SK-N-MC (cell line): ENCODE data around the gene S100A2.
"Not testable (repeated sequence)": the region's sequence is repeated elsewhere in the genome, so short reads cannot be mapped to it uniquely, and the experiment has no call there.

Experiments used
- DNase-seq: peaks from one replicate; pipeline ENCODE4 v3.0.0-alpha.2; 2011; ENCODE audit warnings: low read depth, low spot score
- H3K27ac ChIP-seq: fragments of 200-600 bp; sonication (generic); 2 replicates; pipeline ENCODE4 v1.5.1; 2016; ENCODE audit warnings: mixed run types
- H3K36me3 ChIP-seq: fragments of 200-600 bp; sonication (generic); 2 replicates; pipeline ENCODE4 v1.6.1; 2017; ENCODE audit warnings: antibody characterized with exemption, low read length, mixed read lengths; ENCODE audit not compliant: insufficient read depth
- H3K4me3 ChIP-seq: fragments of 200-600 bp; sonication (generic); 2 replicates; pipeline ENCODE4 v1.5.1; 2016
- H3K9ac ChIP-seq: fragments of 200-600 bp; sonication (generic); 2 replicates; pipeline ENCODE4 v1.8.0; 2017; ENCODE audit warnings: mixed run types, mixed read lengths; ENCODE audit not compliant: insufficient read length
- H3K9me3 ChIP-seq: fragments of 200-600 bp; sonication (generic); 2 replicates; pipeline ENCODE4 v1.6.1; 2017; ENCODE audit warnings: low read depth, mild to moderate bottlenecking, antibody characterized with exemption, low read length, moderate library complexity, mixed read lengths
- EZH2 ChIP-seq: fragments of 200-600 bp; sonication (generic); IDR thresholded peaks from one replicate; pipeline ENCODE4 v1.6.1; 2017; ENCODE audit warnings: antibody characterized with exemption
- FOXP2 ChIP-seq: optimal IDR thresholded peaks from 2 replicates; pipeline ENCODE3; 2011; ENCODE audit warnings: mild to moderate bottlenecking, moderate library complexity; ENCODE audit not compliant: insufficient read depth; ENCODE audit errors: extremely low read length, control extremely low read depth
- POLR2AphosphoS5 ChIP-seq: IDR thresholded peaks from 2 replicates; pipeline ENCODE4 v1.6.1; 2012; ENCODE audit warnings: mild to moderate bottlenecking, low read depth, low read length, borderline replicate concordance

S100A2 gene

DNA sequence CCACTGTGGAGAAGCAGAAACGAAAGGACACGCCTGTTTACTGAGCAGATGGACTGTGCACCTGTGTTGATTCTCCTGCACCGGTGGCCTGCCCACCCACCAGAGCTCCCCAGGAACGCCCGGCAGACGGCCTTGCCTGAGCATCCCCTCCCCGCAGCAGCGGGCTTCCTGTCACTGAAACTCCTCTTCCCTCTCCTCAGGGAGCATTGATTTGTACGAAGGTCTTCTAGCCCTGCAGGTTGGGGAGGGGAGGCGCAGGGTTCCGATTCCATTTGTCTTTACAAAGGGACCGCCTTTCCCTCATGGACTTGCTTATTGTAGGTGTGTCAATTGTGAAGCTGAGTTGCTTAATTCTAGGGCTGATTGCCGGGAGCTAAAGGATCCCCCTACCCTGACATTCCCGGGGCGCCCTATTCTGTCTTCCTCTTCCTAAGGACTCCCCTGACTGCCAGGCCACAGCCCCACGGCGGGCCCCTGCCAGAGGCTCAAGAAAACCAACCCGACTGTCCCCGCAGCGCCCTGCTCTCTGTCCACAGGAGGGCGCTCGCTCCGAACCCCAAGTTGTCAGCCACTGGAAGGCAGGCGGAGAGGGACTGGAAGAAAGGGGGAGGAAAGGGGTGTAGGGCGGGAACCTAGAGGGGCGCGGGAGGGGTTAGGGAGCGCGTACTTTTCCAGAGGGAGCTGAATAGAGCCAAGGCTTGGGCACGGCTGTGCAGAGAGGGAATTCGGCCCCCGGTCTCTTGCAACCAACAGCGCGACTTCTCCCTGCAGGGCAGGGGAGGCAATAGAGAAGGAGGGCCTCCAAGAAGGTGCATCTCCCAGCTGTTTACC is 32.7 kb downstream of the S100A2 start:
- Histone ChIP-seq H3K9ac (no peak overlapping the region), H3K36me3 (no peaks in the 10 kb centered on the region), H3K9me3 (no peaks in the 10 kb centered on the region), H3K4me3 (no peak overlapping the region), H3K27ac (no peak overlapping the region)
- TF ChIP-seq FOXP2 (no peak), POLR2AphosphoS5 (no peak), EZH2 (no peak)
- no peak for DNase-seq

DNA sequence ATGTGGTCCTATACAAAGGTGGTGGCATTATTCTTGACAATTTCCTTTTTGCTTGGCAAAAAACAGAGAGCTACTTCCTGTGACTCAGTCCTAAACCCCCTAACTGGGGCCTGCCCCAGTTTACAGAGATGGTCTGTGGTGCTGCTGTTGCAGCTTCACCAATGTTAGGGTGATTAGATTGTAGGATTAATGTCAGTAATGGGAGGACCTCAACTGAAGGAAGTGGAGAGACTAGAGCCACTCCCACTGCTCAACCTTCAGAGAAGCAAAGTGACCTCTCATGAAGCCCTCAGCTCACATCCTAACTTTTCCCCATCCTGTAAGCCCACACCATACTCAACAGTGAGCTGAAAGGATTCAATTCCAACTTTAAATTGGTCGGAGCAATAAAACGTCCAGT is 33.5 kb downstream of the S100A2 start:
- no peak overlapping the region for H3K27ac ChIP-seq
- no peak overlapping the region for H3K9ac ChIP-seq
- no peak for TF ChIP-seq EZH2
- no peak for TF ChIP-seq FOXP2
- no peak for TF ChIP-seq POLR2AphosphoS5
- no peaks in the 10 kb centered on the region for H3K36me3 ChIP-seq
- DNase-seq, result no peak
- H3K4me3 ChIP-seq, result no peak overlapping the region
- H3K9me3 ChIP-seq, result no peaks in the 10 kb centered on the region

DNA sequence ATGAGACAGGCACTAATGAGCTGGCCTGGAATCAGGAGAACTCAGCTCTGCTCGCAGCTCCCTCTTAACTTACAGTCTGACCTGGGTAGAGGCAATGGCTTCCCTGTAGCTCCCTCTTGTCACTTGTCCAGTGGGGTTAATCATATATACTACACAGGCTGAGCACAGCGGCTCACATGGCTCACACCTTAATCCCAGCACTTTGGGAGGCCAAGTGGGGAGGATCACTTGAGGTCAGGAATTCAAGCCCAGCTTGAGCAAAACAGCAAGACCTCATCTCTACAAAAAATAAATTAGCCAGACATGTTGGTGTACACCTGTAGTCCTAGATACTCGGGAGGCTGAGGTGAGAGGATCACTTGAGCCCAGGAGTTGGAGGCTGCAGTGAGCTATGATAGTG is 34.0 kb downstream of the S100A2 start:
- Histone ChIP-seq H3K9me3 (no peaks in the 10 kb centered on the region), H3K9ac (no peak overlapping the region), H3K36me3 (no peaks in the 10 kb centered on the region), H3K4me3 (no peak overlapping the region), H3K27ac (no peak overlapping the region)
- no peak for DNase-seq
- TF ChIP-seq FOXP2 (no peak), EZH2 (no peak), POLR2AphosphoS5 (no peak)

DNA sequence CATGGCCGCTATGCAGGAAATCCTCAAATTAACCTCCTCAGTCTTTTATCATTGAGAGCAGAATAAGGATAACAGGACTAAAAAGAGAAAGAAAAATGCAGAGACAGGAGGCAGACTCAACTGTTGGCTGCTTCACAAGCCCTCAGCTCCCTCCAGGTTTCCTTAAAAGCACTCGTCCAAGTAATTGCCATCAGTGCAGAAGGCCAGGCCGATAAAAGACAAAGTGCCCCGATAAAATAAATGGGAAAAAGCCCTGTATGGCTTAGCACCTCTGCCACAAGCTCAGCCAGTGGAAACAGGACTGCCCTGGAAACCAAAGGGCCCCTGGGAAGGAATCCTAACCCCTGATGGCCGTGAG is 38.0 kb downstream of the S100A2 start:
- H3K9ac ChIP-seq, result no peak overlapping the region
- TF ChIP-seq EZH2, result no peak
- no peak for TF ChIP-seq POLR2AphosphoS5
- TF ChIP-seq FOXP2, result no peak
- DNase-seq, result no peak
- H3K27ac ChIP-seq, result no peak overlapping the region
- no peaks in the 10 kb centered on the region for H3K36me3 ChIP-seq
- no peak overlapping the region for H3K4me3 ChIP-seq
- H3K9me3 ChIP-seq, result no peaks in the 10 kb centered on the region

DNA sequence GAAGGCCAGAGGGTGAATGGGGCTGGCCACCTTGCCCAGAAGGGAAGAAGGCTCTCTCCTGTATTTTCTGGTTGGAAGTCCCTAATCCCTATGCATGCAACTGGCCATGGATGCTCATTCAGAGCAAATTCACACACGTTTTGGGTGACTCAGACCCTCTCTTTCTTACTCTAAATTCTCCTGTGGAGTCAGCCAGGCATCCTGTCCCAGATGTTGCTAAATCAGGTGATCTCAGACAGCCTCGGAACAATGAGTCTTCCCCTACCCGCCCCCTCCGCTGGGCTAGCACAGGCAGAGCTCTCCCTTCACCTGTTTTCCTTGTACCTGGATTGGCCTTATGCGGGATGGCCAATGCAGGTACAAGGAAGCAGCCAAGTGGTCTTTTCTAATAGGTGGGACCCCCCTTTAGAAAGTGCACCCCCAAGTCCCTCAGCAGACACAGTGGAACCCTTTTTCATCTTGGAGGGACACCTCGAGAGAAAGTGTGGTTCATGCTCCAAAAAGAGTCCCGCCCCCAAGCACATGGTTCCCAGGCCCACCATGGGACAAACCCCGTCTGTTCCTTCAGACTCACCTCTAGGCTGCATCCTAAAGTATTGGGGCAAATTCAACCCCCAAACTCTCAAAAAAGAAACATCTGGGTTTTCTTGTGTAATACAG is 38.5 kb downstream of the S100A2 start:
- Histone ChIP-seq H3K36me3 (no peaks in the 10 kb centered on the region), H3K9me3 (no peaks in the 10 kb centered on the region), H3K27ac (no peak overlapping the region), H3K4me3 (no peak overlapping the region), H3K9ac (no peak overlapping the region)
- TF ChIP-seq POLR2AphosphoS5 (no peak), EZH2 (no peak), FOXP2 (no peak)
- DNase-seq, result no peak

DNA sequence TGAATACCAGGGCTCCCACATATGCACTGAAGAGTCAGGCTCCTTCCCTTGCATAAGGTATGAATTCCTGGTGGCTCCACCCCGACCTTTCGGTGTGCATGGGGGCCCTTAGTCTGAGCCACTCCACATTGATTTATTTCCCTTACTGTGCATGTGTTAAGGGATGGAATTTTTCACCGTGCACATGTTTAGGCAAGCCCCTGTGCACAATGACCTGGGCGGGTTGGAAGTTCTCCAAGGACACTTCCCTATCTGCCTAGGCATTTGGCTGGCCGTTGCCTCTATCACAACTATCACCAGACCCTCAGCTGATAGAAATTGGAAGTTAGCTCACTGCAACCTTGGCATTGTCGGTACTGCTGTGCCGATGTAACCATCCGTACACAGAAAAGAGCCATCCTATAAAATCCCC is 39.5 kb downstream of the S100A2 start:
- Histone ChIP-seq H3K27ac (no peak overlapping the region), H3K9ac (no peak overlapping the region), H3K36me3 (no peaks in the 10 kb centered on the region), H3K4me3 (no peak overlapping the region), H3K9me3 (no peaks in the 10 kb centered on the region)
- TF ChIP-seq EZH2, result no peak
- TF ChIP-seq FOXP2, result no peak
- no peak for TF ChIP-seq POLR2AphosphoS5
- no peak for DNase-seq

DNA sequence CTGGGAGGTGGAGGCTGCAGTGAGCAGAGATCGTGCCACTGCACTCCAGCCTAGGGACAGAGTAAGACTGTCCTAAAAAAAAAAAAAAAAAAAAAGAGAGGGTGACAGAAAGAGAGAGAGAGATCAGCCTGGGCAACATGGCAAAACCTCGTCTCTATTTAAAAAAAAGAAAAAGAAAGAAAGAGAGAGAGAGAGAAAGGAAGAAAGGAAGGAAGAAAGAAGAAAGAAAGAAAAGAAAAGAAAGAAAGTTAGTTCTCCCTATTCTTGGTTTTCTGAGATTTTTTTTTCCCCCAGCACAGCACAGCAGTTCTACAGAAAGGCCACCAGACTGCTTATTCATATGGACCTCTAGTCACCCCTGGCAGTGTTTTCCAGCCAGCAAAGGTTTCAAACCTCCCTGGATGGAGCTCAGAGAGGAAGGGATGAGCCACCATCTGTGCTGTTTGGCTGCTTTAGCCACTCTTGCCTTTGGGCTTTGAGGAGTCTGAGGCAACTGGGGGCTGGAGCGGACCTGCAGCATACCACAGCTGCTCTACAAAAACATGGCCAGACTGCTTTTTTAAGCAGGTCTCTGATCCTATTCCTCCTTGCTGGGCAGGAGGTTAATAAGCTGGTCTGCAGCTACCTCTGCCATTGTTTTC is 40.4 kb downstream of the S100A2 start:
- H3K9ac ChIP-seq, result no peak overlapping the region
- no peak overlapping the region for H3K4me3 ChIP-seq
- no peak overlapping the region for H3K27ac ChIP-seq
- DNase-seq, result no peak
- H3K36me3 ChIP-seq, result no peaks in the 10 kb centered on the region
- no peaks in the 10 kb centered on the region for H3K9me3 ChIP-seq
- no peak for TF ChIP-seq POLR2AphosphoS5
- no peak for TF ChIP-seq EZH2
- no peak for TF ChIP-seq FOXP2

DNA sequence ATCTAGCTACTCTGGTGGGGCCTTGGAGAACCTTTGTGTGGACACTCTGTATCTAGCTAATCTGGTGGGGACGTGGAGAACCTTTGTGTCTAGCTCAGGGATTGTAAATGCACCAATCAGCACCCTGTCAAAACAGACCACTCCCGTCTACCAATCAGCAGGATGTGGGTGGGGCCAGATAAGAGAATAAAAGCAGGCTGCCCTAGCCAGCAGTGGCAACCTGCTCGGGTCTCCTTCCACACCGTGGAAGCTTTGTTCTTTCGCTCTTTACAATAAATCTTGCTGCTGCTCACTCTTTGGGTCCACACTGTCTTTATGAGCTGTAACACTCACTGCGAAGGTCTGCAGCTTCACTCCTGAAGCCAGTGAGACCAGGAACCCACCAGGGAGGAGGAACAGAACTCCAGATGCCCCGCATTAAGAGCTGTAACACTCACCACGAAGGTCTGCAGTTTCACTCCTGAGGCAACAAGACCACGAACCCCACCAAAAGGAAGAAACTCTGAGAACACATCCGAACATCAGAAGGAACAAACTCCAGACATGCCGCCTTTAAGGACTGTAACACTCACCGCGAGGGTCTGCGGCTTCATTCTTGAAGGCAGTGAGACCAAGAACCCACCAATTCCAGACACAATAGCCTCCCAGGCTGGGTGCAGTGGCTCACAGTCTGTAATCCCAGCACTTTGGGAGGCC is 43.1 kb downstream of the S100A2 start:
- H3K4me3 ChIP-seq, H3K27ac ChIP-seq, H3K9ac ChIP-seq, H3K36me3 ChIP-seq, DNase-seq, H3K9me3 ChIP-seq: not testable (repeated sequence)

DNA sequence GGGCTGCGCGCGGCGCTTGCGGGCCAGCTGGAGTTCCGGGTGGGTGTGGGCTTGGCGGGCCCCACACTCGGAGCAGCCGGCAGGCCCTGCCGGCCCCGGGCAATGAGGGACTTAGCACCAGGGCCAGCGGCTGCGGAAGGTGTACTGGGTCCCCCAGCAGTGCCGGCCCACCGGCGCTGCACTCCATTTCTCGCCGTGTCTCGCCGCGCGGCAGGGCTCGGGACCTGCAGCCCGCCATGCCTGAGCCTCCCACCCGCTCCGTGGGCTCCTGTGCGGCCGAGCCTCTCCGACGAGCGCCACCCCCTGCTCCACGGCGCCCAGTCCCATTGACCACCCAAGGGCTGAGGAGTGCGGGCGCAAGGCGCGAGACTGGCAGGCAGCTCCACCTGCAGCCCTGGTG is 43.8 kb downstream of the S100A2 start:
- not testable (repeated sequence) for H3K4me3 ChIP-seq, H3K27ac ChIP-seq, DNase-seq, H3K9me3 ChIP-seq, H3K36me3 ChIP-seq, H3K9ac ChIP-seq
